HG03095 (cell line): ENCODE measurements around the gene PALLD.

Experiments used
- ATAC-seq: cut with Tn5 transposase; IDR thresholded peaks from one replicate; pipeline ENCODE4 v1.9.1; 2021; ENCODE audit warnings: moderate library complexity; ENCODE audit not compliant: unreplicated experiment

The PALLD gene

DNA sequence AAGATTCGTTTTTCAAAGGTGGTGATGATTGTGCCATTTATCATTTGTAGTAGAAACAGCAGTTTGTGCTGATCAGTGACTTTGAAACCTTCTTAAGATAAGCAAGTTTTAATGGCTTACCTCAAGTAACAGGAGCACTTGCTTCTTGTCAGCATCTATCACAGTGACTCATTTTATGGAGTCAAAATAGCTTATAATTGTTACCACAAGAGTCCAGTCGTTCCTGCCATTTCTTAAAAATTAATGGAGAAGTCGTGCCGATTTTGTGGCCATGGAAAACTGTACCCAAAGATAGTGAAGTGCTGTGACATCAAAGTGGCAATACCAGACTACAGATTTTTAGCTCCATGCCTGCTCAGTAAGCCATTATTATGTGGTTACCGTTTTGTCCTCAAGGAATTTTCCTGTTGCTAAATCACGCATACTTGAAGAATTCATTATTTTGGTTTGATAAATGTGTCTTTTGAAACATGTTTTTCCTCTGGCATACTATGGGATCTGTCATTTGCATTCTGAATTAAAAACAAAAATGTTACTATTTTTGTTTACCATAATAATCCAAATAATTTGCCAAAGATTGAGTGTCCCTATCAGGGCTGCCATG lies 383.3 kb downstream of the PALLD start:
- ATAC-seq, result no peak

DNA sequence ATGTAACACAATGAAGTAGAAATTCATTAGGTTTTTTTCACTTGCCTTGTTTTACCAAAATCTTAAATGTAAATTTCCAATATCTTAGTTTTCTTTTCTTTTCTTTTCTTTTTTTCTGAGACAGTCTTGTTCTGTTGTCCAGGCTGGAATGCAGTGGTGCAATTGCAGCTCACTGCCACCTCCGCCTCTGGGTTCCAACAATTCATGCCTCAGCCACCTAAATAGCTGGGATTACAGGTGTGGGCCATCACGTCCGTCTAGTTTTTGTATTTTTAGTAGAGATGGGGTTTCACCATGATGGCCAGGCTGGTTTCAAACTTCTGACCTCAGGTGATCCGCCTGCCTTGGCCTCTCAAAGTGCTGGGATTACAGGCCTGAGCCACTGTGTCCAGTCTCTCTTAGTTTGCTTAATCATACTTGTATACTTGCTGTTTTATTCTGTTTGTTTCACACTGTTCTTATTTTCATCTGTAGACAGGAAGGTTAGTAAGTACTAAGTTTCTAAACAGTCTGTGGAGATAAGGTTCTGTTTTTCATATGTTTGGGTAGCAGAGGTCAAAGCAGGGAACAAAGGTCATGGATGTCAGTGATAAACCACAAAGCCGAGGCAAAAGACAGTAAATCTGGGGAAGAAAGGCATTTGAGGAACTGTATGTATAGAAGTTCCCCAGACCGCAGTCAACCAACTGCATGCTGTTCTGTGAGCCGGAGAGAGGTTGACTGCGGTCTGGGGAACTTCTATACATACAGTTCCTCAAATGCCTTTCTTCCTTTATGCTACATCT lies 384.2 kb downstream of the PALLD start:
- ATAC-seq, result peak; percentile 70

GRCh38 chr4:168881781-168882420 lies 385.0 kb downstream of the PALLD start:
- no peak for ATAC-seq

- no peak for ATAC-seq
Observed at GRCh38 chr4:168882650-168883233, 385.9 kb downstream of the PALLD start.

DNA sequence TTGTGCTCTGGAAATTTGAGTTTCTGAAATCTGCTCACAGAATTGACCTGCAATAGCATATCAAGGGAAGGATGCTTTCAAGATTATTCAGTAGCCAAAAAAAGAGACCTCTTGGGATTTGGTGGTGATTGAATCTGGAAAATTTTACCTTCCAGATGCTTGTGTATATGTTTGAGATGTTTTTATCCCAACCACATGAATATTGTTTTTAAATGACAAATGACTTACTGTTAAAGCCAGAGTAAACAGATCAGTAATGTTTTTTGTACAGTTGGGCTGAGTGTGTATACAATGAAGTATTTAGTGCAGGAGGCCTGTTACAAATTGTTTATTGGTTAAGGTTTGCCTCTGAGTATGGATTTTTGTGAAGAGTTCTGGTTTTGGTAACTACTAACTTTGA lies 386.7 kb downstream of the PALLD start:
- no peak for ATAC-seq

DNA sequence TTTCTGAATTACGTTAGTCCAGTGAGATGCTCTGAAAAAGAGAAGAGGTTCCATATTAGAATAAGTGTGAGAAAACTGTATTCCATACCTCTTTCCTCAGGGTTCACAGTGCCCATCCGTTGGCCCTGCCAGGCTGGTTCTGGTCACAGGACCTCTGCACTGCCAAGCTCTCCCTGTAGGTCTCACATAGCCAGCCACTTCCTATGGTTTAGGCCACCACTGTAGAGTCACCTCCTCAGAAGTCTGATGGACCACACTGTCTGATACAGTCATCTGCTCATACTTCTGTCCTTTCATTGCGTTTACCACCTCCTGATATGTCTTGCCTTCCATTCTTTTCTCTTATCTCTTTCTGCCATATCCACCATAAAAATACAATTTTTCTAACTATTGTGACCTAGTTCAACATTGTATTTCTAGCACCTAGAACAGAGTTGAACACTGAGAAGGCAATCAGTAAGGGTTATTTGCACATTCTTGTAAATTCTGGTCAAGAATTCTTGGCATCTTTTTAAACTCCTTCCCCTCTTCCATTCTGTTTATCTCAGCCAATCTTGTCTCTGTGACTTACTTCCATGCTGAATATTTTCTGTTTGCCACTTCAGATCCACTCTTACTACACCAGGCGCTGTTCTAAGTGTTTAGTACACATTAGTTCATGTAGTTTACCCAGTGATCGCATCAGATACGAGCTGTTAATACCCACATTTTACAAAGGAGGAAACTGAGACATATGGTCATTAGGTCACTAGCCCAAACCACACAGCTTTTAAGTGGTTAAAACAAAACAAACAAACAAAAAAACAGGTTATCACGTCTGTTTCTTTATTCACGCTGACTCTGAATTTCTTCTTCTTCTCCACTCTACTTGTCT lies 387.6 kb downstream of the PALLD start:
- ATAC-seq, result no peak

DNA sequence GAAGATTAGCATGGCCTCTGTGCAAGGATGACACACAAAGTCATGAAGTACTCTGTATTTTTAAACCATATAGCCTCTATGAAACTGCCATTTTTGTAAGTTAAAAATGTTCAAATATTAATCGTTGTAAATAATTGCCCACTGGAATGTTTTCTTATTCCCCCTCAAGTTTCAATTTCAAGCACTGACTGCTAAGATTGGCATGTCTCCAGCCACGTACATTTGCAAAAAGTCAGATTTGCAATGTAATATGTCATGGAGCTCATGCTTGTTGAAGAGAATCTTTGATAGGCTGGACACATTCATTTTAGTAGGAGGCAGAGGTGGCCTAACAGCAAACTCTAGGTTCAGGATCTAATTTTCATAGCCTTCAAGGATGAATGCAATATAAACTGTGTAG lies 388.5 kb downstream of the PALLD start:
- ATAC-seq, result no peak

DNA sequence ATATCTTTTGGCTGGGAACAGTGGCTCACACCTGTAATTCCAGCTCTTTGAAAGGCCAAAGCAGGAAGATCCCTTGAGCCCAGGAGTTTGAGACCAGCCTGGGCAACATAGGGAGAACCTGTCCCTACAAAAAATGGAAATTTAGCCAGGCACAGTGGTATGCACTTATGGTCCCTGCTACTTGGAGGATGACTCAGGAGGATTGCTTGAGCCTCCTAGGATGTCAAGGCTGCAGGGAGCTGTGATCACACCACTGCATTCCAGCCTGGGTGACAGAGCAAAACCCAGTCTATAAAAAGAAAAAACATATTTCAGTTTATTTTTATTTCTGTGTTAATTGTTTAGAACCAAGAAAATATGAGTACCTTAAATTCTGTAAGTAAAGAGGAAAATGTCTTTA lies 389.5 kb downstream of the PALLD start:
- no peak for ATAC-seq

DNA sequence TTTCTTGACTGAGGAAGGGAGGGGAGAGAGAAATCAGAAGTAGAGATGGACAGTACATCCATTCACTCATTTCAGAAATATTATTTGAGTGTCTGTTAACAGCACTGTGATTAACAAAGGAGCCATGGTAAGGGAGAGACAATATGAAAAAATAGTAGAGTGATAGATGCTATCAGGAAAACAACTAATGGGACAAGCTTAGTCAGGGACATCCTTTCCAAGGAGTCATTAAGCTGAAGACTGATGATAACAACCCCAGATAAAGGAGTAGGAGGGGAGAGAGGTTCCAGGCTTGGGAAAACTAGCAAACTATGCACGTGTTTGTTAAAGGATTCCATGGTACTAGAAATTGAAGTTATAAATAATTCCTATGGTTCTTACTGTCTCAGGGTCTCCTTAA lies 391.0 kb downstream of the PALLD start:
- no peak for ATAC-seq

DNA sequence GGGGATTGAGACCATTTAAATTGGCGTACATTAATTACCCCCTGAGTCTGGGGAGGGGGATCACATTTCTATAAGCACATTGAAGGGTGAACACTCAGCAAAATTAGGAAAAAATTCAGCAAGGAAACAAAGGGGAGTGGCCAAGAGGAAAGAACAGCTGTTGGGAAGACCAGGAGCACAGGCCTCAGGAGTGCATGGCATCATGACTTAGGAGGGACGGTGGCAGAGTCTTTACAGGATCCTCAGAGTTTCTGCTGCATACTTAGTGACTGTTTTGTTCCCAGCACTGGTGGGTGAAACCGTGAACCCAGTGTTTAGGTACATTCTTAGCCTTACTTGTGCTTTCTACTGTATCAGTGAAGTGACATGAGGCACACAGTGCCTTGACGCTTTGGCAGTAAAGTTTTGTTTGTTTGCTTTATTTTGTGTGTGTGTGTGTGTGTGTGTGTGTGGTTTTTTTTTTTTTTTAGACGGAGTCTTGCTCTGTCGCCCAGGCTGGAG lies 391.9 kb downstream of the PALLD start:
- ATAC-seq, result no peak

- ATAC-seq, result no peak
Observed at GRCh38 chr4:168891086-168891485, 394.2 kb downstream of the PALLD start.

GRCh38 chr4:168891688-168892087 lies 394.8 kb downstream of the PALLD start:
- no peak for ATAC-seq

DNA sequence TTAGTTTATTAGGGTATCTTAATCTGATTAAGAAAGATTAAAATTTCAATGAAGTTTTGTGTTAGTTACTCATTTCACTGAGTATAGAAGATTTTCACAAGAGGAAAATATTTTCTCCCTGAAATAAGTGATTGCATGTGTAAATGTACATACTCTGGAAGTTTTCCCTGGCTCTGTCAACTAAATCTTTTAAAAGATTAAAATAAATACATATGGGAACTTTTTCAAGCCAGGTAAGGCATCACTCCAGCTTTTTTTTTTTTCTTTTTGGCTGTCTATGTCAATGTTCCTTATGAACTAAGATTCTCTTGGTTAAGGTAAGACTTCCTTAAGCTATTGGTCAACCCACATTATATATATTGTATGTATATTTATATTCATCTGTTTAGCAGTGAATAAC lies 395.6 kb downstream of the PALLD start:
- ATAC-seq, result no peak

- no peak for ATAC-seq
Observed at GRCh38 chr4:168893205-168893604, 396.4 kb downstream of the PALLD start.

GRCh38 chr4:168893807-168894206 lies 397.0 kb downstream of the PALLD start:
- no peak for ATAC-seq

GRCh38 chr4:168900080-168900479 lies 403.2 kb downstream of the PALLD start:
- ATAC-seq, result no peak

DNA sequence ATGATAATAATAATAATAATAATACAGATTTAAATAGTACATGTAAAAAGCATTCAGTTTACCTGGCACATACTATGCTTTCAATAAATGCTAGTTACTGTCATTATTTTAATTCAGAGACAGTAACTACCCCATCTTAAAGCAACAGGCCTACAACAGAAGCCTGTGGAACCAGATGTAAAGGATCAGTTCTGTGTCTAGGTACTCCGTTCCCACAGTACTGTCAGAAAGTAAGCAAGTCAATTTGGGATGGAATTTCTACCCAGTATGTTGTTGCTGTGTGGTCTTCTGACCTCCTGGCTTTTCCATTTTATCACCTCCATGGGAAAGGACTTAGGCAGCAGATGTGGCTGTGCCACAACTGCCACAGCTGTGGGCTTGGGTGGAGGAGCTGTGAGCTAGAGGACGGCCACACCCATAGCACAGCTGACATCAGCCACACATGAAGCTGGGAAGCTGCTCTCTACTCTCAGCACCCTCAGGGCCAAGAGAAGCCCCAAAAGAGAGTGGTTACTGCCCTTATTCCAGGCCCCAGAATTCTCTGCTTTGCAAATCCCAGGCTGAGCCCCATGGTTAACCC lies 410.4 kb downstream of the PALLD start:
- no peak for ATAC-seq

DNA sequence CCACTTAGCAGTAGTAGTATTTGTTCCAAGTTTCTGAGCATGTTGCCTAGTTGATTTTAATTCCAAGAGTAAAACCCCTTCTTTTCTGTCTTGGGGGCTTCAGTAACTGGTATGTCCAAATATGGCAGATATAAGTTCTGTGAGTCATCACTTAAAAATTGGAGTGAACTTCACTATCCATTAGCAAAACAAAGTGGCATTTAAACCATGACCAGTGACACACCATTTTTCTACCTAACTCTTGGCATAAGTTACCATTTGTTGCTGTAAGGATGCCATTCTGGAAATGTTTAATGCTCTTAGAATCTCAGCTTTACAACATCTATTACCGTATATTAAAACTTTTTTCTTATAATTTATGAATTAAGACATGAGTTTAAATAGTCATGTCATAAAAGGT lies 411.2 kb downstream of the PALLD start:
- ATAC-seq, result no peak

DNA sequence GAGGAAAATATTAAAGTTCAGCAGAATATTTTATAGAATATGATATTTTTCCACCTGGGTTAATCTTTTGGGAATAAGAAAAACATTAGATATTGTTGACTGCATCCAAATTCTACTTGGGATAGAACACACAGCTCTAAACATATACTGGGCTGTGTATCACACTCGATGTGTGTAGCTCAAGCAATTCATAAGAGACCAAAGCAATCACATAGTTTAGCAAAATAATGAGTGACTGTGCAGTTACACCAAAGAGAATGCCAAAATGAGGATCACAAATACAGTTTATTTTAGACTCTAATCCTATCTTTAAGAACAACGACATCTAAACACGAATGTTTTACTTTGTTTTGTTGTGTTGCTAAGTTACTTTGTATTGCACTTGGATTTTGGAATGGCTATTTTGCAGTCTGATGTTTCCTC lies 412.0 kb downstream of the PALLD start:
- ATAC-seq, result no peak

GRCh38 chr4:168914095-168914494 lies 417.2 kb downstream of the PALLD start:
- no peak for ATAC-seq
